WTC11 (cell line): ENCODE data around the gene MYO18A. TPM values are rescaled to one million over a fixed set of nuclear protein-coding genes. Genes with fewer than 3 reads are reported as not detected.

ENCODE experiments used
- ATAC-seq: fragments of 200-7000 bp; cut with Tn5 transposase; 2 replicates; pipeline ENCODE4 v1.10.0; 2021; ENCODE audit warnings: mild to moderate bottlenecking, moderate library complexity
- CTCF ChIA-PET: fragments of 300-600 bp; sonication (Branson Sonifier 250); formaldehyde crosslinking; loops from one replicate; lab custom pipeline; 2021; ENCODE audit warnings: antibody characterized with exemption; lab: Charles Lee
- POLR2A ChIA-PET: fragments of 350-600 bp; sonication (Branson Sonifier 250); formaldehyde crosslinking; loops from one replicate; lab custom pipeline; 2021; ENCODE audit warnings: antibody characterized with exemption; lab: Charles Lee
- DNase-seq: peaks from one replicate; pipeline ENCODE4 v3.0.0; 2021; ENCODE audit warnings: low spot score
- H3K27ac Mint-ChIP-seq: 2 replicates; pipeline ENCODE4 v1.8.0; 2021; ENCODE audit warnings: mixed read lengths
- H3K27me3 Mint-ChIP-seq: 2 replicates; pipeline ENCODE4 v1.8.0; 2021; ENCODE audit warnings: low read depth, mild to moderate bottlenecking, moderate library complexity, mixed read lengths
- H3K36me3 Mint-ChIP-seq: 2 replicates; pipeline ENCODE4 v1.8.0; 2021; ENCODE audit warnings: mixed read lengths
- H3K4me1 Mint-ChIP-seq: 2 replicates; pipeline ENCODE4 v1.8.0; 2022; ENCODE audit warnings: mixed read lengths
- H3K4me3 Mint-ChIP-seq: 2 replicates; pipeline ENCODE4 v1.8.0; 2021; ENCODE audit warnings: mild to moderate bottlenecking, moderate library complexity, mixed read lengths
- H3K9me3 Mint-ChIP-seq: 2 replicates; pipeline ENCODE4 v1.8.0; 2021; ENCODE audit warnings: mixed read lengths
- ATF2 ChIP-seq: sonication (generic); formaldehyde crosslinking; IDR thresholded peaks from 2 replicates; pipeline ENCODE4 v1.8.1; 2022; ENCODE audit warnings: low read depth, missing genetic modification reagents, borderline replicate concordance
- ATF3 ChIP-seq: sonication (generic); formaldehyde crosslinking; conservative IDR thresholded peaks from 2 replicates; pipeline ENCODE4 v1.8.1; 2022; ENCODE audit warnings: mild to moderate bottlenecking, missing genetic modification reagents
- E2F1 ChIP-seq: sonication (generic); formaldehyde crosslinking; IDR thresholded peaks from 2 replicates; pipeline ENCODE4 v1.8.0; 2022; ENCODE audit warnings: mild to moderate bottlenecking, missing genetic modification reagents
- E2F4 ChIP-seq: sonication (generic); formaldehyde crosslinking; IDR thresholded peaks from 2 replicates; pipeline ENCODE4 v1.8.1; 2022; ENCODE audit warnings: low read depth, mild to moderate bottlenecking, moderate library complexity, missing genetic modification reagents, borderline replicate concordance
- EMX1 ChIP-seq: fragments of 250-450 bp; sonication (Bioruptor Pico); IDR thresholded peaks from 2 replicates; pipeline ENCODE4 v1.8.0; 2021; ENCODE audit warnings: mild to moderate bottlenecking
- FOXJ3 ChIP-seq: sonication (generic); formaldehyde crosslinking; IDR thresholded peaks from 2 replicates; pipeline ENCODE4 v1.9.0; 2021; ENCODE audit warnings: missing genetic modification reagents, mild to moderate bottlenecking, borderline replicate concordance
- FOXP4 ChIP-seq: sonication (generic); formaldehyde crosslinking; IDR thresholded peaks from 2 replicates; pipeline ENCODE4 v1.8.0; 2022; ENCODE audit warnings: mild to moderate bottlenecking, missing genetic modification reagents
- JAZF1 ChIP-seq: fragments of 250-450 bp; sonication (Bioruptor Pico); IDR thresholded peaks from 2 replicates; pipeline ENCODE4 v1.9.0; 2021; ENCODE audit warnings: moderate library complexity, mild to moderate bottlenecking, inconsistent platforms
- MAX ChIP-seq: sonication (generic); formaldehyde crosslinking; IDR thresholded peaks from 2 replicates; pipeline ENCODE4 v1.8.0; 2022; ENCODE audit warnings: mild to moderate bottlenecking, missing genetic modification reagents
- MYBL2 ChIP-seq: sonication (generic); formaldehyde crosslinking; IDR thresholded peaks from 2 replicates; pipeline ENCODE4 v1.8.1; 2023; ENCODE audit warnings: mild to moderate bottlenecking, moderate library complexity, missing genetic modification reagents
- NFE2L1 ChIP-seq: sonication (generic); formaldehyde crosslinking; IDR thresholded peaks from 2 replicates; pipeline ENCODE4 v1.8.1; 2023; ENCODE audit warnings: missing genetic modification reagents
- NR2C2 ChIP-seq: sonication (generic); formaldehyde crosslinking; IDR thresholded peaks from 2 replicates; pipeline ENCODE4 v1.8.0; 2022; ENCODE audit warnings: mild to moderate bottlenecking, missing genetic modification reagents
- NR3C1 ChIP-seq: sonication (generic); formaldehyde crosslinking; conservative IDR thresholded peaks from 2 replicates; pipeline ENCODE4 v1.8.1; 2023; ENCODE audit warnings: low read depth, mild to moderate bottlenecking, missing genetic modification reagents
- OVOL2 ChIP-seq: fragments of 250-450 bp; sonication (Bioruptor Pico); IDR thresholded peaks from 2 replicates; pipeline ENCODE4 v1.9.0; 2021; ENCODE audit warnings: mild to moderate bottlenecking, borderline replicate concordance
- PREB ChIP-seq: sonication (generic); formaldehyde crosslinking; IDR thresholded peaks from 2 replicates; pipeline ENCODE4 v1.8.1; 2022; ENCODE audit warnings: mild to moderate bottlenecking, missing genetic modification reagents, moderate library complexity, borderline replicate concordance
- SOX15 ChIP-seq: fragments of 250-450 bp; sonication (Bioruptor Pico); IDR thresholded peaks from 2 replicates; pipeline ENCODE4 v1.9.0; 2021; ENCODE audit warnings: mild to moderate bottlenecking
- SP1 ChIP-seq: sonication (generic); formaldehyde crosslinking; conservative IDR thresholded peaks from 2 replicates; pipeline ENCODE4 v1.8.1; 2022; ENCODE audit warnings: missing genetic modification reagents
- TEAD1 ChIP-seq: sonication (generic); formaldehyde crosslinking; IDR thresholded peaks from 2 replicates; pipeline ENCODE4 v1.8.0; 2022; ENCODE audit warnings: mild to moderate bottlenecking, missing genetic modification reagents
- TP53 ChIP-seq: sonication (generic); formaldehyde crosslinking; IDR thresholded peaks from 2 replicates; pipeline ENCODE4 v1.8.1; 2023; ENCODE audit warnings: mild to moderate bottlenecking, missing genetic modification reagents
- USF1 ChIP-seq: sonication (generic); formaldehyde crosslinking; IDR thresholded peaks from 2 replicates; pipeline ENCODE4 v1.8.0; 2022; ENCODE audit warnings: mild to moderate bottlenecking, missing genetic modification reagents
- USF2 ChIP-seq: sonication (generic); formaldehyde crosslinking; IDR thresholded peaks from 2 replicates; pipeline ENCODE4 v1.8.1; 2023; ENCODE audit warnings: mild to moderate bottlenecking, missing genetic modification reagents, moderate library complexity
- ZBTB43 ChIP-seq: sonication (generic); formaldehyde crosslinking; IDR thresholded peaks from 2 replicates; pipeline ENCODE4 v1.8.1; 2023; ENCODE audit warnings: mild to moderate bottlenecking, missing genetic modification reagents
- ZNF263 ChIP-seq: sonication (generic); formaldehyde crosslinking; IDR thresholded peaks from 2 replicates; pipeline ENCODE4 v1.8.1; 2022; ENCODE audit warnings: low read depth, mild to moderate bottlenecking, moderate library complexity, missing genetic modification reagents
- ZNF423 ChIP-seq: fragments of 250-450 bp; sonication (Bioruptor Pico); IDR thresholded peaks from 2 replicates; pipeline ENCODE4 v2.1.2; 2022; ENCODE audit warnings: mild to moderate bottlenecking, moderate library complexity
- total RNA-seq: library from RNA; stranded (reverse); gene quantifications from 3 replicates; pipeline ENCODE4 v1.2.3, GENCODE V29; 2021

MYO18A gene
- total RNA-seq, 1 experiment from 2014 or later = 54.9 TPM

- H3K27me3 Mint-ChIP-seq = no peaks in the 10 kb centered on the region
- peaks cover 12% of the 10 kb centered on the region for H3K36me3 Mint-ChIP-seq
- H3K9me3 Mint-ChIP-seq = no peaks in the 10 kb centered on the region
- H3K4me3 Mint-ChIP-seq = no peak overlapping the region
- H3K4me1 Mint-ChIP-seq = peaks cover 9% of the 10 kb centered on the region
- ATAC-seq = no peak
- no peak overlapping the region for H3K27ac Mint-ChIP-seq
- ChIA-PET CTCF (interaction anchor here (0.5 to 14.7 kb wide), 33 partner anchors 10 to 389 kb away, joined by 3 to 762 read pairs (median 28); partner anchors contain the start of genes FLOT2, MYO18A, PHF12 and PIPOX), POLR2A (interaction anchor here (1.3 kb wide), 1 partner anchor 389 kb away, joined by 3 read pairs; the partner anchor contains the start of gene TLCD1)
- DNase-seq = no peak
- TF ChIP-seq EMX1 (CRISPR knock-in tag) (no peak), SOX15 (no peak), ATF2 (CRISPR knock-in tag) (no peak), USF1 (CRISPR knock-in tag) (no peak), JAZF1 (CRISPR knock-in tag) (no peak), FOXJ3 (CRISPR knock-in tag) (no peak), NR2C2 (CRISPR knock-in tag) (no peak), OVOL2 (CRISPR knock-in tag) (no peak), PREB (no peak), TP53 (no peak), E2F1 (CRISPR knock-in tag) (no peak), USF2 (no peak), ZNF263 (CRISPR knock-in tag) (no peak), NFE2L1 (no peak), NR3C1 (CRISPR knock-in tag) (no peak), TEAD1 (CRISPR knock-in tag) (no peak), MAX (CRISPR knock-in tag) (no peak)
Observed at GRCh38 chr17:29115435-29115834, 64.8 kb downstream of the MYO18A start.

- ATAC-seq (no peak), DNase-seq (no peak)
- Mint-ChIP-seq H3K9me3 (no peaks in the 10 kb centered on the region), H3K4me3 (no peak overlapping the region), H3K4me1 (peaks cover 19% of the 10 kb centered on the region), H3K27me3 (no peaks in the 10 kb centered on the region), H3K36me3 (peaks cover 12% of the 10 kb centered on the region), H3K27ac (peak overlapping the region; percentile 1; the same call in 1 of the 2 replicates)
- ChIA-PET CTCF (interaction anchor here (0.6 to 14.7 kb wide), 20 partner anchors 10 to 351 kb away, joined by 3 to 762 read pairs (median 6); partner anchors contain the start of genes PHF12, PIPOX and SEZ6), POLR2A (no interaction called here)
- TF ChIP-seq SP1 (CRISPR knock-in tag) = no peak
- TF ChIP-seq MYBL2 (CRISPR knock-in tag) = no peak
- no peak for TF ChIP-seq ZNF423 (CRISPR knock-in tag)
- no peak for TF ChIP-seq E2F1 (CRISPR knock-in tag)
- no peak for TF ChIP-seq FOXP4 (CRISPR knock-in tag)
- no peak for TF ChIP-seq E2F4 (CRISPR knock-in tag)
- no peak for TF ChIP-seq ATF3 (CRISPR knock-in tag)
- no peak for TF ChIP-seq EMX1 (CRISPR knock-in tag)
- no peak for TF ChIP-seq ZBTB43 (CRISPR knock-in tag)
Observed at GRCh38 chr17:29114141-29114540, 66.1 kb downstream of the MYO18A start.
